ENCODE results near the gene TECPR2.

TECPR2 gene

DNA sequence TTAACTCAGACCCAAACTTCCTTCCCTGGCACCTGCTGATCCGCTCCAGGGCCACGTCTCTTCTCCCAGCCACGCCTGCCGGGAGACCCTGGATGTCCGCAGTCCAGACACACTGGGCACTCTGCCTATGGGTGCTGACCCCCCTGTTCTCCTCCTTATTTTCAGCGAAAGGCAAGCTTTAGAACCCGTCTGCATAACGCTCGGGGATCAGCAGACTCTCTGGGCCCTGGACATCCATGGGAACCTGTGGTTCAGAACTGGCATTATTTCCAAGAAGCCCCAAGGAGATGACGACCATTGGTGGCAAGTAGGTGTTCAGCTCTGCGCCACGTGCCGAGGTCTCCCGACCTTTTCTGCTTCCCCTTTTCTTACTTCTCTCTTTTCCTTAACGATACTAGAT lies 82.9 kb downstream of the TECPR2 start:
- DNase-seq (ENCODE audit: low read depth, low spot score): no peak
- no peak overlapping the region for H3K4me3 ChIP-seq (ENCODE audit: low read length)

DNA sequence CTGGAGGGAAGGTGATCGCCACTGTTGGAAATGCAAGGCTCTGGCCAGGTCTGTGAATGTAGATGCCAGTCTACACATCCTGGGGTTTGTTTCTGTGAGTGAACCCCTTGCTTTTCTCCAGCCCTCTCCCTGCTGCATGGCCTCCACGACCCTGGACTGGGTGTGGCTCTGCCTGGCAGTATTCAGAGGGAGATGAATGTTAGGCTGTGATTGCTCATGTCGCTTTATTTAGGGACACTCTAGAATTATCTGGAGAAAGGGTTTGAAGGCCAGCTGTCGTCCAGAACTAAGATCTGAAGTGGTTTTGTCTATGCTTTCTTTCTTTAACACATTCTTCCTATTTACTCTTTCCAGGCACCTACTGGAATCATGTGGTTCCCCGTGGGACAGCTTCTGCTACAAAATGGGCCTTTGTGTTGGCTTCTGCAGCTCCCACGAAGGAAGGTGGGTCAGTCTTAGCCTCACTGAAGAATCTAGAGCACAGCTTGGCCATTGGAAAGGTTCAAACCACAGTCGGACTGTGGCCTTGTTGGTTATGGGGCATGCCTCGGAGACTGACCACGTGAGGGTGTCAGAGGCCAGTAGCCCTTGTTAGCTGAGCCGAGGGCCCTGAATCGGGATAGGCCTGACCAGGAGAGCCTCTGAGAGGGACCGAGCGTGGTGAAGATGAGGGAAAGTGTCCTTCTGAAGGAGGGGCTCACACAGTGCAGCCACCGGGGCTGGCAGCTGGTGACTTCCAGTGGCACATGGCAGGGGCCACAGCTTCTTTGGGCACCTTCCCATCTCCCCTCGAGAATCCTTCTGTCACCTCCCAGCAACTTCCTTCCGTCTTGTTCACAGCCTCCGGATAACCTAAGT lies 87.7 kb downstream of the TECPR2 start:
- no peak overlapping the region for H3K4me3 ChIP-seq (ENCODE audit: low read length)
- no peak for DNase-seq (ENCODE audit: low read depth, low spot score)

DNA sequence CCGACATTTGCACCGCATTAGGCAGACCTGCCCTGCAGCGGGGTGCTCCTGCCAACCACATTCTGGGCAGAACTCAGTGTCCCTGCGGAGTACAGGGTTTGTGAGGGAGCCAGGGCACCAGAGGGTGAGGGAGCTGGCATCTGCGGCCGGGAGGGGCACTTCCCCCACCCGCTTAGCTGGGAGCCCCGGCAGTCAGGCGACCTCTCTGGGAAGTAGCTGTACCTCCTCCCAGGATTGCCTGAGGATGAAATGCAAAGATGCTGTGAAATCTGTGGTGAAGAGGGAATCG lies 88.3 kb downstream of the TECPR2 start:
- DNase-seq (ENCODE audit: low read depth, low spot score): no peak
- H3K4me3 ChIP-seq (ENCODE audit: low read length): no peak overlapping the region

DNA sequence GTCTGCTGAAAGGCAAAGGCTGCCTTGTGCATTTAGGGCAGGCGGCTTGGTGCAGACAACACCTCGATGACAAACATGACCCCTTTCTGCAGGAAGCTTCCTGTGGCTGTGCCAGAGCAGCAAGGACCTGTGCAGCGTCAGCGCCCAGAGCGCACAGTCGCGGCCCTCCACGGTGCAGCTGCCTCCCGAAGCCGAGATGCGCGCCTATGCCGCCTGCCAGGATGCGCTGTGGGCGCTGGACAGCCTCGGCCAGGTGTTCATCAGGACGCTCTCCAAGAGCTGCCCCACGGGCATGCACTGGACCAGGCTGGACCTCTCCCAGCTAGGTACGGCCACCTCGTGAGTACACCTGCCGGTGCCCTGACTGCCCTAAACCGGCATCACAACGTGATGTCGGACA lies 89.6 kb downstream of the TECPR2 start:
- no peak overlapping the region for H3K4me3 ChIP-seq (ENCODE audit: low read length)
- DNase-seq (ENCODE audit: low read depth, low spot score): no peak

DNA sequence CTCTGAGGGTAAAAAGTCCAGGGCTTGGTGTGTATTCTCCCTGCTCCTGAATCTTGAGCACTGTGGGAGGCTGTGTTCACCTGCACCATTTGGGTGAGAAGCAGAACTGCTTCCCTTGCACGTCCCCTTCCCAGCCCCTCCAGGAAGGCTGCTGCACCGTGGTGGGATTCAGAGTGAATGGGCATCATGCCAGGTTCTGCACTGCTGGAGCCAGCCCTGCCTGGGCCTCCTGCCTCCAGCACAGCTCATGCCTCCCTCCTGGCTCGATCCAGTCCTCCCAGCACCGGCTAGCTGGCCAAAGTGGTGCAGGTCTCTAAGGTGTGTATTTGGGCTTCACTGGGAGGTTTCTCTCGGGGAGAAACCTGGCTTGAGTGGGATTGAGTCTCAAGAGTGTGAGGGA lies 92.0 kb downstream of the TECPR2 start:
- no peak overlapping the region for H3K4me3 ChIP-seq (ENCODE audit: low read length)
- DNase-seq (ENCODE audit: low read depth, low spot score): no peak

DNA sequence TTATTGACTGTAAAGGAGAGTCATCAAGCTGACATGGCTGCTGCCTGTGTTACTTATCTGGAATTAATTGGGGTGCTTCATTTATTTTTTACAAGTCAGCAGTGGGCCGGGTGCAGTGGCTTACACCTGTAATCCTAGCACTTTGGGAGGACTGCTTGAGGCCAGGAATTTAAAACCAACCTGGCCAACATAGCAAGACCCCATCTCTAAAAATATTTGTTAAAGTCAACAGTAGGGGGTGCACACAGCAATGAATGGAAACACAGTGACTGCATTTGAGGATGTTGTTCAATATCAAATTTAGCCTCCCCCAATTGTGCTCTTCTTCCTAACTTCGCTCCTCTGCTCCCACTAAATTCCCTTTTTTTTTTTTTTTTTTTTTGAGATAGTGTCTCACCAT lies 94.8 kb downstream of the TECPR2 start:
- no peak for DNase-seq (ENCODE audit: low read depth, low spot score)
- H3K4me3 ChIP-seq (ENCODE audit: low read length): no peak overlapping the region

DNA sequence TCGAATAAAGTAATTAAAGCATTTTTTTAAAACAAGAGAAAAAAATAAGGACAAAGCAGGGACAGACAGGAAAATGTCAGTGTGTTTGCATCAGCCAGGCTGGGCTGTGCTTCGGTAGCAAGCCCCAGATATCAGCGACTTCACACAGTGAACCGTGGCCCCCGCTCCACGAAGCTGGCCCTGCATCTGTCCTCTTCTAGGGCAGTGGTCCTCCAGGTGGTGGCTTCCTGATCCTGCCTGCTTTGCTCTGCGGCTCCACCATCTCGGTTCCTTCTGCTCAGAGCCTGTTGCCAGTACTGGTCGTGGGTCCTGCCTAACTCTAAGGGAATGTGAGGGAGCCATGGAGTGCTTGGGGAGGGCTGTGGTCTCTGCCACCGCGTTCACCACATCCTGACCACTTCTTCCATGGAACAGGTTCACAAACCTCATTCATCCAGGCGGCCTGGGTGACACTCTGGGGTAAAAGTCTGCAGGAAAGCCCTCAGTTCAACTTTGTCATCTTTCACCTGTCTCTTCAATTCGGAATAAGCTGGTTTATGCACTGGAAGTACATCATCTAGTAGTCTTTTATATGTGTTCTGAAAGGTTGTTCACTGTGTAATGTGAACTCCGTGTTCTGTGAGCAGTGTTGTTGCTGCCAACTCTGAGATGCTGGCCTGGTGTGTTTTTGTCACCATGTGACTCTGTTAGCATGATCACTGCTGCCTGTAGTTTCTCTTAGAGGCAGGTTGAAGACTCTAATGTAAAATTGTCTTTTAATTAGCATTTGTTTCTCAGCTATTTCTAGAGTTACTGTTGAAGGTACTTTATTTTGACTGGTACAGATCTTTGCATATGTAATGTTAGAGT lies 99.0 kb downstream of the TECPR2 start:
- DNase-seq (ENCODE audit: low read depth, low spot score): peak; percentile 40
- H3K4me3 ChIP-seq (ENCODE audit: low read length): no peak overlapping the region

DNA sequence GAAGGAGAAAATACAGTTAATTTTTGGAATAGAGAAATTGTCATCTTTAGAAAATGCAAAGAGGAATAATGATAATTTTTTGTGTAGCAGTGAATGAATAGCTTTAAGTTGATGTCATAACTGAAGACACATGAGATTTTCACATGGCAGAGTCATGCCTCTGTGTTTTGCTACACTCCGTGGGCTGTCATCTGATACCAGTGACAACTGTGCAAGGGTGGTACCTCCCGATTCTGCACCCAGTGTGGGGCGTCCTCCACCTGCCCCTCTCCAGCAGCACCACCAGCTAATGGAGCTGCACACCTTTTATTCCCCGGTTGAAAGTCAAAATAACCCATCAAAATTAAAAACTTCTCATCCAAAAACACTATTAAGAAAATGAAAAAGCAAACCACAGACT lies 99.7 kb downstream of the TECPR2 start:
- H3K4me3 ChIP-seq (ENCODE audit: low read length): no peak overlapping the region
- no peak for DNase-seq (ENCODE audit: low read depth, low spot score)

DNA sequence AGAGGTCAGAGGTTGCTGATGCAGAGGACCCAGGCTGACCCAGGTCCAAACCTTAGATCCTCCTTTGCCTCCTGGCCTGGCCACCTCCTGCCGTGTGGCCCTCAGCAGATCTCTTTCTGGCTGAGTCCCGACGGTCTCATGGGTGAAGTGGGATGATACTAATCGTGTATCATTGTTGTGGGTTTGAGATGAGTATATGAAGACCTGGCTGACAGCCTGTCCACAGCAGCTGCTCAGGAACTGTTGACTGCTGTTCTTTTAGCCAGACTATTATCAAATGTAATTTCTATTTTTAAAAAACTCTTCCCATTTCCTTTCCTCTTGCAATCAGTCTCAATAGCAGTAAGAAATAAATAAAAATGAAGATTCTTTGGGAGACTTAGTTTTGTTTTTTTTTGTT lies 101.3 kb downstream of the TECPR2 start:
- DNase-seq (ENCODE audit: low read depth, low spot score): no peak

DNA sequence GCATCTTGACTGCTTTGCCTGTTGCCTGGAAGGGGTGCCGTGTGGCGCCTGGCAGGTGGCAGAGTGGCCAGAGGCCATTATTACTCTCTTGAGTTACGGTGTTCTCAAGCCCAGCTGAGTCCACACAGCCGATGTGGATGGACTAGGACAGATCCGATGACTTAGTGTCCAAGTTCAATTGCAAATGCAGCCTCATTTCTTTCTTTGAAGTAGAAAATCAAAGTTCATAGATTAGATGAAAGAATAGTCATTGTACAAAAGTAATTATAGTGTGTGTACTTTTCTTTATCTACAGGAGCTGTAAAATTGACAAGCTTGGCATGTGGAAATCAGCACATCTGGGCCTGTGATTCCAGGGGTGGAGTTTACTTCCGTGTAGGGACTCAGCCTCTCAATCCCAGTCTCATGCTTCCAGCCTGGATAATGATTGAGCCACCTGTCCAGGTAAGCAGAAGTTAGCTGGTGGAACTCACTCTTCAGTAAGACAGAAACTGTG lies 102.2 kb downstream of the TECPR2 start:
- no peak overlapping the region for H3K4me3 ChIP-seq (ENCODE audit: low read length)
- DNase-seq (ENCODE audit: low read depth, low spot score): no peak

More for the DNA sequence above, 101.3 kb downstream of the TECPR2 start:
- no peak overlapping the region for H3K4me3 ChIP-seq (ENCODE audit: low read length)

DNA sequence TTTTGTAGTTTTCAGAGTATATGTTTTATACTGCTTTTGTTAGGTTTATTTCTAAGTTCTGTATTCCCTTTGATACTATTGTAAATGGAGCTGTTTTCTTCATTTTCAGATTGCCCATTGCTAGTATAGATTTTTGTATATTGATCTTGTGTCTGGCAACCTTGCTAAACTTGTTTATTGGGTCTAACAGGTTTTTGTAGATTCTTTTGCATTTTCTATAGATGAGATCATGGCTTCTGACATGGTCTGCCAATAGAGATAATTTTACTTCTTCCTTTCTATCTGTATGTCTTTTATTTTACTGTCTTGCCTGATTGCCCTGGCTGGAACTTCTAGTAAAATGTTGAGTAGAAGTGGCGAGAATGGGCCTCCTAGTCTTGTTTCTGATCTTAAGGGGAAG lies 106.5 kb downstream of the TECPR2 start:
- no peak for DNase-seq (ENCODE audit: low read depth, low spot score)
- no peak overlapping the region for H3K4me3 ChIP-seq (ENCODE audit: low read length)

DNA sequence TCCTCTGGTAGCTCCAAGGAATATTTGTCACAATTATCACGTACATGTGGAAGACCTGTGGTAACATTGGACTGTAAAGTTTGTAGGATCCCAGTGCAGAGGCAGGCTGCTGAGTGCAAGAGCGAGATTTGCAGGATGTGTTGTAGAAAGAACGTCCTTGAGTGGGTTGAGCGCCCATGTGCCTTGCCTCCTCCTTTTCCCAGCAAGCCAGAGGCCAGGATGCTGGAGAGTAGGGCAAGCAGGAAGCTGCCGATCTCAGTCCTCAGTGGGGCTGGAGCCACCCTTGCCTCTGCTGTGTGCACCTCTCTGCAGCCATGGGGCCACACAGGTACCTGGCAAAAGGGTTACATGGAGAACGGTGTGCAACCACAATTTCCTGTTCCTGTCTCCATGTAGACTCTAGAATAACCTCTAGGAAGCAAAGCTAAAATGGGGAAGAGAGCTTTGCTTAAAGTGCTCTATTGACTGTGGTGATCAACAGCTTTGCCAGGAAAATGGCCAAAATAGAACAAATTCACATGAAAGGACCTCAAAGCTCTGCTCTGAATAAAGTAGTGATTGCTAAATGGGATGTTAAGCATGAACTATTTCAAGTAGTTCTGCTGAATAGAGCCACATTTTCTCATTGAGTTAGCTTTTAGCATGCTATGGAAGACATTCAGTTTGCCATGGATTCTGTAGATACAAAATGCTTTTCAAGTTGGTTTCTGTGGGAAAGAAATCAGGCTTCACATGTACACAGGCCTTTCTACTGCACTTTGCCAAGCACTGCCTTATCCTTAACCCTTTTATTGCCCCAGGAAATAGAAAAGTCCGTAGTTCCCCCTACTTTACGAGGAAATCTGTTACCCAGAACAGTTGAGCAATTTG lies 109.4 kb downstream of the TECPR2 start:
- peak; percentile 50 for DNase-seq (ENCODE audit: low read depth, low spot score)
- no peak overlapping the region for H3K4me3 ChIP-seq (ENCODE audit: low read length)

DNA sequence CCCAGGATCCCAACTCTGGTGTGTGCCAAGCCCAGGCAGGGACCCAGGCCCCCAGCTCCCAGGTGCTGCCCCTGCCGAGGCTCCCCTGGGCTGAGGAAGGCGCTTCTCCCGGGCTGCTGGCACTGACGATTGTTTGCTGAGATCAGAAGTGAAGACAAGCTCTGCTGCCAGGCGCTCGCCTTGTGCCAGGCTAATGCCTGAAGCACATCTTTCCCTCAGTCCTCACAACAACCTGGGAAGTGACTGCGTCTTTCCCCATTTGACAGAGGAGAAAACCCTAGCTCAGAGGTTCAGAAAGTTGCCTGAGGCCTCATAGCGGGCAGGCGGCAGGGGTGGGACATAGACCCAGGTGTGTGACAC lies 110.0 kb downstream of the TECPR2 start:
- DNase-seq (ENCODE audit: low read depth, low spot score): no peak
- no peak overlapping the region for H3K4me3 ChIP-seq (ENCODE audit: low read length)

DNA sequence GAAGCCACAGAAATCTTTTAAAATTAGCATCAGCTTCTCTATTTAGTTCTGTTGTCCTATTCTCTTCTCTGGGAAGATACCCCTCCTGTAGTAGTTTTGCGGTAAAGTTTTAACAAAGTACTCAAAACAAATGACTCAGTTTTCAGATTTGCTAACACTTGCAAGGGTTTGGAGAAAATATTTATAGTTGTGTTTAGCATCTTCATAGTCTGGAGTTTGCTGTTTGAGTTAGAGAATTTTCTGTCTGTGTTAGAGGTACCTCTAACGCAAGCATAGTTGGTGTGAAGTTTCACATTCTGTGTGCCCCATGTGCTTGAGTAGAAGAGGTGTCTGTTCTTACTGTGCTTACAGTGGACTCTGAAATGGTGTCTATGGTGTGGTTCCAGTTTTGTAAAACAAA lies 110.8 kb downstream of the TECPR2 start:
- DNase-seq (ENCODE audit: low read depth, low spot score): no peak
- no peak overlapping the region for H3K4me3 ChIP-seq (ENCODE audit: low read length)

DNA sequence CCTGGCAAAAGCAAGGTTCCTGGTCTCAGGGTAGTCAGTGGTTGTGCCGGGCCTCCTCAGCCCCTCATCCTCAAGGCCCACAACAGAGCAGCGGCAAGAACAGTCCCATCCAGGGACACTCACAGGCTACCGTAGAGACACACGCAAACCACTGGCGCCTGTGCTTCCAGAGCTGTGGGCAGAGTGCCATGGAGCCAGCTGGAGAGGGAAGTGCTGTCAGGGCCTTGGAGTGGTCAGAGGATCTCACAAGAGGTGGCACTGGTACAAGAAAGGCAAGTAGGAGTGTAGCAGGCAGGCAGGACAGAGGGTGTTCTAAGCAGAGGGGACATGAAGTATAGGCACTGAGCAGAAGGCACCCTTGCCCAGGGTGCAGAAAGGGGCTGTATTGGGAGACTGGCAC lies 112.2 kb downstream of the TECPR2 start:
- DNase-seq (ENCODE audit: low read depth, low spot score): no peak
- H3K4me3 ChIP-seq (ENCODE audit: low read length): no peak overlapping the region

DNA sequence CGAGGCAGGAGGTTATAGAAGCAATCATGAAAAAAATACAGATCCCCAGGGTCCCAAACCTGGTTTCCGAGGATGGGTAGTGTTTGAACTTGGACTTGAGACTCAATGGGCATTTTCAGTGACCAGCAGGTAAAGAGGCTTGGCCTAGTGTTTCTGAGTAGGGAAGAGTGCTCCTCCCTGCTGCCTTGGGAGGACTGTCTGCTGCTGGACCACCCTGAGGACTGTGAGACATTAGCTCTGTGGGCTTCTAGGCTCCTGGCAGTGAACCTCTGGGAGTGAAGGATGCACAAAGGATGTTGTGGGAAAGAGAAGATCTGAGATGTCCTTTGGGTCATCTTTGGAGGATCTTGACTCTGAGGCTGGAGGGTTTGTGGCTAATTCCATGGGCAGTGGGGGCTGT lies 116.4 kb downstream of the TECPR2 start:
- DNase-seq (ENCODE audit: low read depth, low spot score): no peak

DNA sequence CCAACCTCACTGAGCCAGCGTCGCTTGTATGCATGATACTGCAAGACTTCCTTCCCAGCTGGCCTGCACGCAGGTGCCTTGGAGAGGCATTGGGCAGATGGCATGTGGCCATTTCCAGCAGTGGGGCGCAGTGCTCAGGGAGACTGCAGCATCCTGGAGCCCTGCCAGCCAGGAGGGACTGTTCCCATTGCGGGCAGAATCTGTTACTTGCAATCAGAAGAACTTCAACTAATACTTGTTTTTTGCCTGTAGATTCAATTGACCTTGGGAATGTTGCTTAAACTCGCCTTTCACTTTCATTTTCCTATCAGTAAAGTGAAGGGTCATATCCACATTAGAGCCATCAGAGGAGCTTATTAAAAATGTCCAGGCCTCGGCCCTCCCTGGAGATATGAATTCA lies 117.0 kb downstream of the TECPR2 start:
- DNase-seq (ENCODE audit: low read depth, low spot score): no peak
- no peak overlapping the region for H3K4me3 ChIP-seq (ENCODE audit: low read length)

More for the DNA sequence above, 116.4 kb downstream of the TECPR2 start:
- H3K4me3 ChIP-seq (ENCODE audit: low read length): no peak overlapping the region

DNA sequence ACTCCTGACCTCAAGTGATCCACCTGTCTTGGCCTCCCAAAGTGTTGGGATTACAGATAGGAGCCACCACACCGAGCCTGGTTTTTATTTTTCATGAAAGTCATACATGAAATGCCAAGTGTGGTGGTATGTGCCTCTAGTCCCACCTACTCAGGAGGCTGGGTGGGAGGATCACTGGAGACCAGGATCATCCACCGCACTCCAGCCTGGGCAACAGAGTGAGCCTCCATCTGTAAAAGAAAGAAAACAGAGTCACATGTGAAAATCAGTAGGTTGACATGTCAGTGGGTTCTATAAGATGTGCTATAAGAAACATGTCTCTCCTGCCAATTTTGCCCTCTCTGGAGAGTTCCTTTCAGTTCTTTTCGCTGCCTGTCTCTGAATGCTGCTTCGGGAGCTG lies 118.6 kb downstream of the TECPR2 start:
- no peak overlapping the region for H3K4me3 ChIP-seq (ENCODE audit: low read length)
- no peak for DNase-seq (ENCODE audit: low read depth, low spot score)

DNA sequence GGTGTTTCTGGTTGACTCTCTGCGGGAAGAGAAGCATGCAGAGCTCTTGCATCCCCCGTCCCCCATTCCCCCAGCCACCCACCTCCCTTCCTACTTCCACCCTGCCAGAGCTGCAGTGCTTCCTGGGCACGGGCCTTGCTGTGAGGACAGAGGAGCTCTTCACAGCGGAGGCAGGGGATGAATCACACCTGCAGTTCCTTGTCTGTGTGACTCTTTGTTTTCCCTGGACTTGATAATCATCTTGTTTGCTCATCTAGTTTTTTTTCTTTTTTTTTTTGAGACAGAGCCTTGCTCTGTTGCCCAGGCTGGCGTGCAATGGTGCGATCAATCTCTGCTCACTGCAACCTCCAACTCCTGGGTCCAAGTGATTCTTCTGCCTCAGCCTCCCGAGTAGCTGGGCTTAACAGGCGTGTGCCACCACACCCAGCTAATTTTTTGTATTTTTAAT lies 119.1 kb downstream of the TECPR2 start:
- no peak overlapping the region for H3K4me3 ChIP-seq (ENCODE audit: low read length)
- DNase-seq (ENCODE audit: low read depth, low spot score): no peak

DNA sequence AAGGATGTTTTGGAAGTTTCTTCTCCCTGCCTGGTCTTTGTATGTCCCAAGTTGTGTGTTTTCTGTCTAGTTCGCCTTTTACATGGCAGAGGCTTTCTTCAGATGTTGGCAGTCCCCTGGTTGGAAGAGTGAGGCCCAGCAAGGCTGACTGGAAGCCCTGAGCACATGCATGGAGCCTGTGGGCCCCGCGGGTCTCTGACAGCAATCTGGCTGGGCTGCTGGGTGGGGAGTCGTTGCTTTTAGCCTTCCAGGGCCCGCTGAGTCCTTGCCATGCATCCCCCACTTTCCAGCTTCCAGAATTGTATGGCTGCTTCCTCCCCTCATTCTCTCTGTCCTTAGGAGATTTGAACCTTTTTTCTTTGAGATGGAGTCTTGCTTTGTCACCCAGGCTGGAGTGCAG lies 121.6 kb downstream of the TECPR2 start:
- H3K4me3 ChIP-seq (ENCODE audit: low read length): no peak overlapping the region
- no peak for DNase-seq (ENCODE audit: low read depth, low spot score)

Data from Jurkat, Clone E6-1 (cell line).